ENCODE measurements around the gene PTPN21. TPM values are rescaled to one million over a fixed set of nuclear protein-coding genes. Genes with fewer than 3 reads are reported as not detected.

Gene PTPN21
- total and polyA plus RNA-seq, 8 donors: 3.5 to 63.0 (median 18.5) TPM

- 38 to 58% (median 47%) methylated on average over 3 of the region's 3 CpGs for WGBS, 5 donors
- no peaks in the 10 kb centered on the region for H3K27me3 ChIP-seq
- DNase-seq: no peak
- peaks cover 5 to 32% (median 18%) of the 10 kb centered on the region in 4 donors for H3K4me1 ChIP-seq
- no peaks in the 10 kb centered on the region for H3K9me3 ChIP-seq
- TF ChIP-seq POLR2A (IDR thresholded peaks at IDR 0.05) (no peak), EP300 (IDR thresholded peaks at IDR 0.05) (no peak), CTCF (IDR thresholded peaks at IDR 0.05) (no peak), POLR2AphosphoS5 (IDR thresholded peaks at IDR 0.05) (no peak)
- intact Hi-C loops (cut with DNase I; ENCODE audit: low total_unique reads): no loop called here
- H3K4me3 ChIP-seq: no peak overlapping the region
- no peaks in the 10 kb centered on the region for H3K36me3 ChIP-seq
- peak overlapping the region; percentile 67 to 75 (median 69) for H3K27ac ChIP-seq
Observed at GRCh38 chr14:88522393-88522792, 32.4 kb downstream of the PTPN21 start.

GRCh38 chr14:88521818-88522217, 33.0 kb downstream of the PTPN21 start:
- Histone ChIP-seq H3K36me3 (peaks cover 0 to 2% (median 1%) of the 10 kb centered on the region in 4 donors), H3K27me3 (no peaks in the 10 kb centered on the region), H3K27ac (peak overlapping the region; percentile 67 to 75 (median 69)), H3K4me3 (no peak overlapping the region), H3K4me1 (peaks cover 5 to 37% (median 20%) of the 10 kb centered on the region in 4 donors), H3K9me3 (no peaks in the 10 kb centered on the region)
- peak in 1 of 2 donors; percentile 4 for DNase-seq
- 34 to 70% (median 44%) methylated on average over 3 of the region's 3 CpGs for WGBS, 5 donors
- TF ChIP-seq POLR2AphosphoS5 (IDR thresholded peaks at IDR 0.05) (no peak), EP300 (IDR thresholded peaks at IDR 0.05) (no peak), CTCF (IDR thresholded peaks at IDR 0.05) (no peak), POLR2A (IDR thresholded peaks at IDR 0.05) (no peak)
- intact Hi-C loops (cut with DNase I; ENCODE audit: low total_unique reads): no loop called here

GRCh38 chr14:88519907-88520306, 34.9 kb downstream of the PTPN21 start:
- intact Hi-C loops (cut with DNase I; ENCODE audit: low total_unique reads): no loop called here
- TF ChIP-seq EP300 (IDR thresholded peaks at IDR 0.05) (no peak), POLR2AphosphoS5 (IDR thresholded peaks at IDR 0.05) (no peak), POLR2A (IDR thresholded peaks at IDR 0.05) (no peak), CTCF (IDR thresholded peaks at IDR 0.05) (no peak)
- 83 to 96% (median 90%) methylated on average over 2 of the region's 2 CpGs for WGBS, 5 donors

GRCh38 chr14:88518592-88519512, 36.0 kb downstream of the PTPN21 start:
- 68 to 82% (median 77%) methylated on average over 5 of the region's 5 CpGs for WGBS, 5 donors
- Histone ChIP-seq H3K4me1 (peaks cover 5 to 56% (median 27%) of the 10 kb centered on the region in 4 donors), H3K4me3 (no peak overlapping the region), H3K36me3 (peaks cover 0 to 26% (median 17%) of the 10 kb centered on the region in 4 donors), H3K27me3 (no peaks in the 10 kb centered on the region), H3K27ac (no peak overlapping the region), H3K9me3 (no peaks in the 10 kb centered on the region)
- intact Hi-C loops (cut with DNase I; ENCODE audit: low total_unique reads): no loop called here
- no peak for DNase-seq
- no peak for TF ChIP-seq POLR2AphosphoS5 (IDR thresholded peaks at IDR 0.05)
- no peak for TF ChIP-seq POLR2A (IDR thresholded peaks at IDR 0.05)
- TF ChIP-seq EP300 (IDR thresholded peaks at IDR 0.05): no peak
- no peak for TF ChIP-seq CTCF (IDR thresholded peaks at IDR 0.05)

More at GRCh38 chr14:88519907-88520306, 34.9 kb downstream of the PTPN21 start:
- H3K36me3 ChIP-seq: peaks cover 0 to 18% (median 12%) of the 10 kb centered on the region in 4 donors
- peaks cover 5 to 56% (median 27%) of the 10 kb centered on the region in 4 donors for H3K4me1 ChIP-seq
- H3K9me3 ChIP-seq: no peaks in the 10 kb centered on the region
- DNase-seq: no peak
- peak overlapping the region in 1 of 5 donors; percentile 21 for H3K27ac ChIP-seq
- no peaks in the 10 kb centered on the region for H3K27me3 ChIP-seq
- no peak overlapping the region for H3K4me3 ChIP-seq

Measured in stomach (tissue), 9 donors.